Measurements from ENCODE around the gene TAF11. TPM values are rescaled to one million over a fixed set of nuclear protein-coding genes. Genes with fewer than 3 reads are reported as not detected.
"Not testable (repeated sequence)": the region's sequence is repeated elsewhere in the genome, so short reads cannot be mapped to it uniquely, and the experiment has no call there.

TAF11 gene
- total RNA-seq, 1 experiment from 2014 or later = 49.4 TPM

- Histone ChIP-seq H4K8ac (replicated peaks; ENCODE audit: insufficient read length, low read depth, low read length) (no peak overlapping the region), H2BK5ac (ENCODE audit: insufficient read length, low read length) (no peak overlapping the region), H3K79me1 (ENCODE audit: insufficient read depth, low read depth, low read length, poor library complexity, severe bottlenecking) (peaks cover 3% of the 10 kb centered on the region), H4K20me1 (ENCODE audit: control insufficient read depth, insufficient read depth, insufficient read length) (no peaks in the 10 kb centered on the region), H3K56ac (ENCODE audit: insufficient read length, low read depth, low read length) (no peak overlapping the region), H2BK15ac (ENCODE audit: low read depth, low read length) (no peak overlapping the region), H3K23me2 (ENCODE audit: insufficient read length, low read depth, low read length, poor library complexity, severe bottlenecking) (no peaks in the 10 kb centered on the region), H2AK5ac (ENCODE audit: insufficient read length, low read length) (no peak overlapping the region), H3K27me3 (ENCODE audit: insufficient read depth, low read length) (no peaks in the 10 kb centered on the region), H3K27ac (ENCODE audit: insufficient read length, low read depth, low read length) (no peak overlapping the region), H3K4me1 (ENCODE audit: insufficient read depth, low read length) (no peaks in the 10 kb centered on the region), H3K23ac (ENCODE audit: insufficient read length, low read depth, low read length) (no peak overlapping the region), H2BK12ac (ENCODE audit: insufficient read length, low read depth, low read length) (no peak overlapping the region), H3K18ac (ENCODE audit: insufficient read length, low read depth, low read length) (no peak overlapping the region), H3K9me3 (ENCODE audit: control insufficient read depth, low read depth, low read length) (no peaks in the 10 kb centered on the region), H3K79me2 (ENCODE audit: insufficient read depth, low read length) (no peaks in the 10 kb centered on the region), H2BK120ac (ENCODE audit: low read depth, low read length, poor library complexity, severe bottlenecking) (no peak overlapping the region), H2BK20ac (ENCODE audit: low read depth, low read length, poor library complexity, severe bottlenecking) (no peak overlapping the region), H2AFZ (ENCODE audit: low read length) (no peak overlapping the region), H3T11ph (ENCODE audit: low read length) (no peak overlapping the region), H4K5ac (ENCODE audit: insufficient read length, low read depth, low read length) (no peak overlapping the region), H3K4me2 (ENCODE audit: insufficient read depth, insufficient read length, low read length) (no peak overlapping the region), H4K91ac (ENCODE audit: insufficient read length, low read depth, low read length) (no peak overlapping the region), H3K4ac (ENCODE audit: low read depth, low read length) (no peak overlapping the region), H3K9ac (ENCODE audit: extremely low read depth, insufficient read length, low read length) (no peak overlapping the region), H3K14ac (ENCODE audit: insufficient read depth, low read length) (no peak overlapping the region)
- DNase-seq = no peak
- Mint-ChIP-seq H3K4me3 (no peak overlapping the region), H3K9me3 (no peaks in the 10 kb centered on the region), H3K27ac (no peak overlapping the region; a peak in 1 of 7 replicates), H3K4me1 (peaks cover 0 to 6% of the 10 kb centered on the region in 2 experiments; a peak in 2 of 4 replicates), H3K36me3 (ENCODE audit: insufficient read depth in 1 of 3, low read depth in 3 of 3) (no peaks in the 10 kb centered on the region), H3K27me3 (ENCODE audit: low read depth) (no peaks in the 10 kb centered on the region)
- no CpG with 5 or more reads among the region's 5 CpGs for WGBS (ENCODE audit: extremely low coverage, insufficient read length, low lambda C conversion rate)
- TF ChIP-seq, protein P1, sequence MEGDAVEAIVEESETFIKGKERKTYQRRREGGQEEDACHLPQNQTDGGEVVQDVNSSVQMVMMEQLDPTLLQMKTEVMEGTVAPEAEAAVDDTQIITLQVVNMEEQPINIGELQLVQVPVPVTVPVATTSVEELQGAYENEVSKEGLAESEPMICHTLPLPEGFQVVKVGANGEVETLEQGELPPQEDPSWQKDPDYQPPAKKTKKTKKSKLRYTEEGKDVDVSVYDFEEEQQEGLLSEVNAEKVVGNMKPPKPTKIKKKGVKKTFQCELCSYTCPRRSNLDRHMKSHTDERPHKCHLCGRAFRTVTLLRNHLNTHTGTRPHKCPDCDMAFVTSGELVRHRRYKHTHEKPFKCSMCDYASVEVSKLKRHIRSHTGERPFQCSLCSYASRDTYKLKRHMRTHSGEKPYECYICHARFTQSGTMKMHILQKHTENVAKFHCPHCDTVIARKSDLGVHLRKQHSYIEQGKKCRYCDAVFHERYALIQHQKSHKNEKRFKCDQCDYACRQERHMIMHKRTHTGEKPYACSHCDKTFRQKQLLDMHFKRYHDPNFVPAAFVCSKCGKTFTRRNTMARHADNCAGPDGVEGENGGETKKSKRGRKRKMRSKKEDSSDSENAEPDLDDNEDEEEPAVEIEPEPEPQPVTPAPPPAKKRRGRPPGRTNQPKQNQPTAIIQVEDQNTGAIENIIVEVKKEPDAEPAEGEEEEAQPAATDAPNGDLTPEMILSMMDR (conservative IDR thresholded peaks at IDR 0.05) = no peak
Observed at GRCh38 chr6:34934516-34934915, 46.7 kb upstream of the TAF11 start.

DNA sequence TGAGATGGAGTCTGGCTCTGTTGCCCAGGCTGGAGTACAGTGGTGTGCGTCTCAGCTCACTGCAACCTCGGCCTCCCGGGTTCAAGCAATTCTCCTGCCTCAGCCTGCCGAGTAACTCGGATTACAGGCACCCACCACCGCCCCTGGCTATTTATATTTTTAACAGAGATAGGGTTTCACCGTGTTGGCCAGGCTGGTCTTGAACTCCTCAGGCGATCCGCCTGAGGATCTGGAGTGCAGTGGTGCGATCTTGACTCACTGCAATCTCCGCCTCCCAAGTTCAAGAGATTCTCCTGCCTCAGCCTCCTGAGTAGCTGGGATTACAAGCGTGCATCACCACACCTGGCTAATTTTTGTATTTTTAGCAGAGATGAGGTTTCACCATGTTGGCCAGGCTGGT, 44.4 kb upstream of the TAF11 start:
- H2BK15ac ChIP-seq (ENCODE audit: low read depth, low read length); H3K9ac ChIP-seq (ENCODE audit: extremely low read depth, insufficient read length, low read length); H2AK5ac ChIP-seq (ENCODE audit: insufficient read length, low read length); H3K4me2 ChIP-seq (ENCODE audit: insufficient read depth, insufficient read length, low read length); H3K23ac ChIP-seq (ENCODE audit: insufficient read length, low read depth, low read length); H4K20me1 ChIP-seq (ENCODE audit: control insufficient read depth, insufficient read depth, insufficient read length); H3K79me2 ChIP-seq (ENCODE audit: insufficient read depth, low read length); H3K18ac ChIP-seq (ENCODE audit: insufficient read length, low read depth, low read length); H3K9me3 ChIP-seq (ENCODE audit: control insufficient read depth, low read depth, low read length); H3K27ac Mint-ChIP-seq; DNase-seq; H3K27me3 Mint-ChIP-seq (ENCODE audit: low read depth); H3K4me1 ChIP-seq (ENCODE audit: insufficient read depth, low read length); H3K14ac ChIP-seq (ENCODE audit: insufficient read depth, low read length); H2BK120ac ChIP-seq (ENCODE audit: low read depth, low read length, poor library complexity, severe bottlenecking); H3K9me3 Mint-ChIP-seq; H2AFZ ChIP-seq (ENCODE audit: low read length); H3K23me2 ChIP-seq (ENCODE audit: insufficient read length, low read depth, low read length, poor library complexity, severe bottlenecking); H3K36me3 Mint-ChIP-seq (ENCODE audit: insufficient read depth in 1 of 3, low read depth in 3 of 3); H3T11ph ChIP-seq (ENCODE audit: low read length); H3K79me1 ChIP-seq (ENCODE audit: insufficient read depth, low read depth, low read length, poor library complexity, severe bottlenecking); H3K27ac ChIP-seq (ENCODE audit: insufficient read length, low read depth, low read length); H3K4me3 Mint-ChIP-seq; H2BK5ac ChIP-seq (ENCODE audit: insufficient read length, low read length); H2BK12ac ChIP-seq (ENCODE audit: insufficient read length, low read depth, low read length); H4K91ac ChIP-seq (ENCODE audit: insufficient read length, low read depth, low read length); H4K8ac ChIP-seq (replicated peaks; ENCODE audit: insufficient read length, low read depth, low read length); H3K27me3 ChIP-seq (ENCODE audit: insufficient read depth, low read length); H3K56ac ChIP-seq (ENCODE audit: insufficient read length, low read depth, low read length); H2BK20ac ChIP-seq (ENCODE audit: low read depth, low read length, poor library complexity, severe bottlenecking); H4K5ac ChIP-seq (ENCODE audit: insufficient read length, low read depth, low read length); H3K4ac ChIP-seq (ENCODE audit: low read depth, low read length): not testable (repeated sequence)
- peaks cover 12 to 20% of the 10 kb centered on the region in 2 experiments for H3K4me1 Mint-ChIP-seq
- WGBS (ENCODE audit: extremely low coverage, insufficient read length, low lambda C conversion rate) = no CpG with 5 or more reads among the region's 12 CpGs
